Esophagus muscularis mucosa (tissue), 3 donors: ENCODE results near the gene TIMM22.

ENCODE experiments used
- CTCF ChIP-seq, 3 experiments: fragments of 200-600 bp in 2 of 3; fragments of 450-650 bp in 1 of 3; sonication (generic) in 2 of 3; IDR thresholded peaks; one replicate each; pipeline ENCODE4 v1.5.1; 2017 to 2019; ENCODE audit warnings: antibody characterized with exemption in 3 of 3, mild to moderate bottlenecking in 2 of 3, moderate library complexity in 1 of 3
- POLR2A ChIP-seq: fragments of 450-650 bp; IDR thresholded peaks from one replicate; pipeline ENCODE4 v1.6.1; 2017; ENCODE audit warnings: antibody characterized with exemption, moderate library complexity, mild to moderate bottlenecking, low read depth

- TF ChIP-seq POLR2A (no peak), CTCF (IDR thresholded peaks at IDR 0.05) (no peak)
Measured at GRCh38 chr17:958712-959451, 38.0 kb upstream of the TIMM22 start.
